Spinal cord (tissue), 10 donors: ENCODE results near the gene TCEANC. TPM values are rescaled to one million over a fixed set of nuclear protein-coding genes. Genes with fewer than 3 reads are reported as not detected.

ENCODE experiments used
- DNase-seq, 6 donors: peaks; one replicate each; pipeline versions ENCODE4 v3.0.0 to v3.0.0-alpha.2; 2013 to 2015; ENCODE audit warnings: low spot score in 6 of 6, low read depth in 4 of 6
- H3K27ac ChIP-seq: one replicate; pipeline ENCODE4 v1.5.1; 2013; ENCODE audit warnings: low read depth, low read length, control low read depth
- H3K27me3 ChIP-seq: one replicate; pipeline ENCODE4 v1.6.1; 2013; ENCODE audit warnings: low read length; ENCODE audit not compliant: control insufficient read depth, insufficient read depth
- H3K36me3 ChIP-seq: one replicate; pipeline ENCODE4 v1.6.1; 2013; ENCODE audit warnings: low read length; ENCODE audit not compliant: control insufficient read depth, insufficient read depth
- H3K4me1 ChIP-seq: one replicate; pipeline ENCODE4 v1.6.1; 2013; ENCODE audit warnings: low read length; ENCODE audit not compliant: control insufficient read depth, insufficient read depth
- H3K4me3 ChIP-seq: one replicate; pipeline ENCODE4 v1.5.1; 2013; ENCODE audit warnings: low read depth, low read length, control low read depth
- H3K9me3 ChIP-seq: one replicate; pipeline ENCODE4 v1.6.1; 2013; ENCODE audit warnings: low read length; ENCODE audit not compliant: control insufficient read depth, insufficient read depth
- WGBS: methylation state at CpG from one replicate; pipeline ENCODE4 v1.1.5; 2013; ENCODE audit warnings: missing lambda C conversion rate; ENCODE audit not compliant: insufficient coverage; 5-methylcytosine and 5-hydroxymethylcytosine counted together
- polyA plus RNA-seq, 2 donors: library from polyadenylated mRNA; unstranded; fragments of 120-200 nt; gene quantifications; one replicate each; pipeline ENCODE4 v1.2.1, GENCODE V29; 2013; ENCODE audit not compliant: insufficient read length in 2 of 2
- total RNA-seq, 2 donors: library from RNA; depleted of rRNA in 1 of 2; stranded (reverse); fragments of 120-200 nt in 1 of 2; fragments of >200 nt in 1 of 2; gene quantifications; one replicate each; pipeline versions ENCODE4 v1.2.3 to v1.2.4, GENCODE V29; 2013 to 2014
- donor health status: healthy.

Gene TCEANC
- total and polyA plus RNA-seq, 4 donors, result 4.7 to 9.6 (median 7.1) TPM

DNA sequence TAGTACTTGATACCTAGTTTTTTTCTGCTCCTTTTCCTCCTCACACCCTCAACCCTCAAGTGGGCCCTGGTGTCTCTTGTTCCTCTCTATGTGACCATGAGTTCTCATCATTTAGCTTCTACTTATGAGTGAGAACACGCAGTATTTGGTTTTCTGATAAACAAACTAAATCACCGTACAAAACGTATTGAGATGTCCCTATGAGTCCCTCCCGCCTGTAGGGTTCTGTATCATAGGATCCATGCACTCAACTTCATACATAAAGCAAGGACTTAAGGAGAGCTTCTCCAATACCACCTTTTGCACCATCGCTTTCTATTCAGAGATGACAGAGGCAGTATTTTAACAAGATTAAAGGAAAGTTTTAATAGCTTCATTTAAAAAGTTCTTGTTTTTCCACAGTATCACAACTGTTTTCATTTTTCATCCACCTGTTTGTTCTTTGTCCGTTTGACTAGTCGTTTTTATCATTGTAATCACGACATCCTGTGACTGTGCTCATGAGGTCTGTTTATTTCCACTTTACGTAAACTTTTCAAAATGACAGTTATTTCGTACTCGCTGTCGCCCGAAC lies 35.5 kb downstream of the TCEANC start:
- no peaks in the 10 kb centered on the region for H3K9me3 ChIP-seq
- H3K27me3 ChIP-seq, result peaks cover 47% of the 10 kb centered on the region
- H3K4me1 ChIP-seq, result peaks cover 6% of the 10 kb centered on the region
- H3K27ac ChIP-seq, result no peak overlapping the region
- H3K36me3 ChIP-seq, result no peaks in the 10 kb centered on the region
- peak in 1 of 6 donors; percentile 12 for DNase-seq
- H3K4me3 ChIP-seq, result peak overlapping the region; percentile 76
- WGBS, result 9% methylated on average over 11 of the region's 13 CpGs

DNA sequence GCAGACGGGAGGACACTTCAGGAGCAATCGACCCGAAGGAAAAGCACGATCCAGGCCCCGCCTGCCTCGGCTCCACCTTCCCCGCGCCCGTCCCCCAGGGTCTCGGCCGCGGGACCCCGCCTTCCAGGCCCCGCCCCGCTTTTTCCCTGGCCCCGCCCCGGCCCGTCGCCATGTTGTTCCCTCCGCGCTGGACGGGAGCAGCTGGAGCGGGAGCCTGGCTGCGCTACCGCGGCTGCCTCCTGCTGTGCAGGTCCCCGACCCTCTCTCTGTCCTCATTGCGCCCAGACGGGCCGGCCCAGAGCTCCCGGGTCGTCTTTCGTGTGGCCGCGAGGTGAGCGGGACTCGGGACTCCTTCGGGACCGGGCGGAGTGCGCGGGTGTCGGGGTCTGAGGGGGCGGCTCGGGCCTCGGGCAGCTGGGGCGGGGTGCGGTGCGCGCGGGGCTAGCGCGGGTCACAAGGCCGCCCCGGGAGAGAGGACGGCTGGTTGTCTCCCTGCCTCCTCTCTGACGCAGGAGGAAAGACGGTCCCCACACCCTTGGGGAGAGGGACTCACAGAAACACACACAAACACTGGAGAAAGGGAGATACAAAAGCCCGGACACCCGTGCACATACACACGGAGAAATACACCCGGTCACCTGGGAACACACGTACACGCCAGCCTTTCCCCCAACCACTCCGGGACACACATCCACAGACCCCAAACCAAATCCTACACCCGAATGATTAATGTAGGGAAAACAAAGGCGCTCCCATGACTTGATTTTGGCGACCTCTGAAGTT lies 36.2 kb downstream of the TCEANC start, which contains the start of gene RAB9A:
Gene RAB9A (plus strand): TSS at position 171 of the 783 bp plus-strand sequence. CDS start 19,619 bp downstream, outside the sequence.
- Histone ChIP-seq H3K4me1 (peaks cover 6% of the 10 kb centered on the region), H3K27me3 (peaks cover 48% of the 10 kb centered on the region), H3K36me3 (no peaks in the 10 kb centered on the region), H3K27ac (peak within 1 kb of the TSS; percentile 87), H3K4me3 (peak within 1 kb of the TSS; percentile 76), H3K9me3 (no peaks in the 10 kb centered on the region)
- peak in 4 of 6 donors; percentile 50 to 91 (median 72) for DNase-seq
- WGBS, result 0% methylated on average over 59 of the region's 68 CpGs

DNA sequence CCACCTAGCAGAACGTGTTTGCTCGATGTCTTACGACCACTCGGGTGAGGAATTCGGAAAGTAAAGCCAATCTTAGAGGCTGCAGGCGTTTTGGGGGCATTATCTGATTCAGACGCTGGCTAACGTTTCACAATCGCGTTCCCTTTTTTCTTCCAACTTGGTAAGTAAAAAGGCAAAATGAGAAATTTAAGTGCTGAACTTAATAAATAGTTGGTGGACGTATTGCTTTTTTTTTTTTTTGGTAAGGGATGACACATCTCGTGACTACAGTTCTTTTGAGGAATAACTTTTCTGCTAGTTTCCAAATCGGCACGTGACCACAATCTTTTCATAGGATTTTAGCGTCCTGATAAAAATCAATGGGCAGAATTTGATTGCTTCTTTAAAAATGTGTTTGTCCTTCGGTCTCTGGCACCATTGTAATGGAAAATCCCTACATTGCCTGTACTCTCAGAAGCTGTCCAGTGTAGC lies 36.8 kb downstream of the TCEANC start:
- H3K27me3 ChIP-seq, result peaks cover 48% of the 10 kb centered on the region
- no peaks in the 10 kb centered on the region for H3K9me3 ChIP-seq
- H3K4me1 ChIP-seq, result peaks cover 10% of the 10 kb centered on the region
- WGBS, result 4% methylated on average over 11 of the region's 16 CpGs
- H3K36me3 ChIP-seq, result no peaks in the 10 kb centered on the region
- peak overlapping the region; percentile 87 for H3K27ac ChIP-seq
- DNase-seq, result peak in 1 of 6 donors; percentile 28
- H3K4me3 ChIP-seq, result peak overlapping the region; percentile 76

DNA sequence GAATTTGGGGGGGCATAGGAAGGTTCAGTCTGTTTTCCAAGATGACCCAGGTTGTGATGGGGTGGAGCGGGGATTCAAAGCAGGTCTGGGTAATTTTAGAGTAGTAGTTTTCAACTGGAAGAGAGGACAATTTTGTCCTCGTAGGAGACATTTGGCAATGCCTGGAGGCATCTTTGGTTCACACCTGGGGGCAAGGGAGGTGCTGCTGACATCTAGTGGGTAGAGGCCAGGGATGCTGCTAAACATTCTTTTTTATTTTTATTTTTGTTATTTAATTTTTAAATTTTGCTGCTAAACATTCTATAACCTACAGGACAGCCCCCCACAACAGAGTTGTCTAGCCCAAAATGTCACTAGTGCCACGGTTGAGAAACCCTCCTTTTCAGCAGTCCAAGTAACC lies 37.9 kb downstream of the TCEANC start:
- DNase-seq, result no peak
- Histone ChIP-seq H3K36me3 (no peaks in the 10 kb centered on the region), H3K9me3 (no peaks in the 10 kb centered on the region), H3K27me3 (peaks cover 50% of the 10 kb centered on the region), H3K4me3 (peak overlapping the region; percentile 76), H3K4me1 (peaks cover 13% of the 10 kb centered on the region), H3K27ac (no peak overlapping the region)
- 65% methylated on average over 2 of the region's 3 CpGs for WGBS

DNA sequence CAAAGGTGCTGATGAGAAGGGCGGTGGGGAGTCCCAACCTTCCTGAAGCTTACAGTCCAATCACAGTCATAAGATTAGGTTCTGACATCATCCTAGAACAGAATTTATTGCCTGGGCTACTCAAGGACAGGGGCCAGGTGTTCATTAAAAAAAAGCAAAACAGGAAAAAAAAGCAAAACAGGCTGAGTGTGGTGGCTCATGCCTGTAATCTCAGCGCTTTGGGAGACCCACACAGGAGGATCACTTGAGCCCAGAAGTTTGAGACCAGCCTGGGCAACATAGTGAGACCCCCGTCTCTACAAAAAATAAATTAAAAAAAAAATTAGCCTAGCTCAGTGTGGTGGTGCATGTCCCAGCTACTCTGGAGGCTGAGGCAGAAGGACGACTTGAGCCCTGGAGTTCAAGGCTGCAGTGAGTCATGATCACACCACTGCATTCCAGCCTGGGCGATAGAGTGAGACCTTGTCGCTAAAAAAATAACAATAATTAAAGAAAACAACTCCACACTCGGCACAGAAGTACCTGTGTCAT lies 39.0 kb downstream of the TCEANC start:
- 100% methylated on average over 1 of the region's 7 CpGs for WGBS
- Histone ChIP-seq H3K36me3 (no peaks in the 10 kb centered on the region), H3K27me3 (peaks cover 53% of the 10 kb centered on the region), H3K9me3 (no peaks in the 10 kb centered on the region), H3K4me1 (peaks cover 13% of the 10 kb centered on the region), H3K27ac (no peak overlapping the region), H3K4me3 (no peak overlapping the region)
- no peak for DNase-seq

DNA sequence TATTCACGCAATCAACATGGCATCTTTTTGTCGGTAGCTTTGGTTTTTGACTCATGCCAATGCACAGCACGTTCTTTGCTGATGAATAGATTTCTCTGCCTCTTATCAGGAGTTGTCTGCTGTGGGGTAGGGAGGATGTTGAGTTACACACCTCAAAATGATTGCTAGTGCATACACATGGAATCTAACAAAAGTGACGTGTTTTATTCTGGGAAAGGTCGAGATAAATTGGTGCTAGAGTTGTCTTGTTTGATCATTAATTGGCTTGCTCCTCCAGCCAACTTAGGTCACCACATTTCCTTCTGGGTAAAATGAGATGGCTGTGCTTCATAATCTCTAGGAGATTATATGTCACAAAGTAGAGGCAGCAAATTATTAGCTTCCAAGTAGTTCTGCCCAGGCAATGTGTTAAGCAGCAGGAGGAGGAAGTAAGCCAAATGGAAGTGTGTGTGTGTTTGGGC lies 39.9 kb downstream of the TCEANC start:
- Histone ChIP-seq H3K9me3 (no peaks in the 10 kb centered on the region), H3K27ac (no peak overlapping the region), H3K4me3 (no peak overlapping the region), H3K4me1 (peaks cover 13% of the 10 kb centered on the region), H3K36me3 (no peaks in the 10 kb centered on the region), H3K27me3 (peaks cover 55% of the 10 kb centered on the region)
- 83% methylated on average over 2 of the region's 5 CpGs for WGBS
- DNase-seq, result no peak

DNA sequence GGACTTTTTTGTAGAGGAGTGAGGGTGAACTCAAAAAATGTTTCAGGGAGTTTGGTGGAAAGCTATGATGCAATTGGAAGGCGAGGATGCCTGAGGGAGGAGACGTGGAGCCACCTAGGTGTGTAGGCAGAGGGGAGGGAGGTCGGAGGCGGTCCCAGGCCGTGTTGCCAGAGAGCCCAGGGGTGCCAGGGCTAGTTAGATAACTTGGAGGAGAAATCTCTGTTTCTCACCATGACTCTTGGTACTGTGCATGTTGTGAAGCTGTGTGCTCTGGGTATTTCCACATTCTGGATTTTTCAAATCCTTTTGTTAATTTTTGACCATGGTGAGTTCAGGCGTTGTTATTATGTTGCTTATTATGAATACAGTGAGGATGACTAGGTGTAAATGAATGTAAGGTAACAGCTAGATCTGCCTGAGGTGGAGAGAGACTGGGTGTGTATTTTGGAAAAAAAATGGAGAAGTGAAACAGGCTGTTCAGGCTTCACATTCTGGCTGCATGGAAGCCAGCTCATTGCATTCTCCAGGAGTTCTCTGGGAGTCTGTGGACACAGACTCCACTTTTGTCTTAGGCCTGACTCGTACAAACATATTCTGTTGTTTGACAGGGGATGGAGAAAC lies 40.5 kb downstream of the TCEANC start:
- Histone ChIP-seq H3K4me3 (no peak overlapping the region), H3K27ac (peak overlapping the region; percentile 26), H3K4me1 (peaks cover 13% of the 10 kb centered on the region), H3K27me3 (peaks cover 54% of the 10 kb centered on the region), H3K36me3 (no peaks in the 10 kb centered on the region), H3K9me3 (no peaks in the 10 kb centered on the region)
- DNase-seq, result peak in 1 of 6 donors; percentile 6
- WGBS, result 52% methylated on average over 6 of the region's 7 CpGs

DNA sequence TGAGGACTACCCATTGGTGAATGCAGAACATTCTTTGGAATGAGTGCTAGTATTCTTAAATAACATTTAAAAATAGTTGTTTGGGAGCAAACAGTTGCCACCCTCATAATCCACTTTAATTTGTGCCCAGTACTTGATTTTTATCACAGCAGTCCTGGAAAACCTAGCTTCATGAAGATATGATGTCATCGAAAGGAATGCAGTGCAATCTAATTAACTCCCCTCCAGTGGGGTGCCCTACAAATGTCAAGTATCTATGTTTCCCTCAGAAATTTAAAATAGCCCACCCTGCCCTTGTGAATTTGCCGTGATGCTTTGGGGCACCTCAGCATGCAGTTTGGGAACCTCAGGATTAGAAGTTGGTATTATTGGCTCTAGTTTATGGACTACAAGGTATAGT lies 41.4 kb downstream of the TCEANC start:
- H3K27ac ChIP-seq, result no peak overlapping the region
- no peaks in the 10 kb centered on the region for H3K36me3 ChIP-seq
- H3K27me3 ChIP-seq, result peaks cover 51% of the 10 kb centered on the region
- no peak overlapping the region for H3K4me3 ChIP-seq
- H3K9me3 ChIP-seq, result no peaks in the 10 kb centered on the region
- H3K4me1 ChIP-seq, result peaks cover 11% of the 10 kb centered on the region
- no CpG with 5 or more reads among the region's 2 CpGs for WGBS
- no peak for DNase-seq

DNA sequence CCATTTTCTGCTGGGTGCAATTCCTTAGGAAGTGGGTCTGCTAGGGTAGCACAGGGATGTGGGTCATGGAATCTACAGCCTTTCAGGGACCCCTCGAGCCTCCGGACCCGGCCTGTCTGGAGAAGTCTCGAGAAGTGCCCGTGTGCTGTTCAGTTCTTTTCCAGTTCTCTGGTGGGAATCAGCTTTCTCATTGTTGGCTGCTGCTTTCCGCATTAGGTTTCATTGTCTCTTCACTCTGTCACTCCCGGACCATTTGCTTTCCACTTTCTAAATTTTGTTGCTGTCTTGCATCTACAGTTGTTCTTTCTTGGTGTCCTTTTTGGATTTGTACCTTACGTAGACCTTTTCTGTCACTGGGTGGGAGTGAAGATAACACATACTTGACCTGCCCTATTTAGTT lies 42.0 kb downstream of the TCEANC start:
- Histone ChIP-seq H3K36me3 (no peaks in the 10 kb centered on the region), H3K27me3 (peaks cover 50% of the 10 kb centered on the region), H3K4me3 (no peak overlapping the region), H3K27ac (no peak overlapping the region), H3K9me3 (no peaks in the 10 kb centered on the region), H3K4me1 (peaks cover 10% of the 10 kb centered on the region)
- no peak for DNase-seq
- WGBS, result 64% methylated on average over 6 of the region's 8 CpGs
